HCT116 (cell line): ENCODE results near the gene ZNF292. TPM values are rescaled to one million over a fixed set of nuclear protein-coding genes. Genes with fewer than 3 reads are reported as not detected.

Experiments
- ATAC-seq: fragments of 200-7000 bp; cut with Tn5 transposase; 2 replicates; pipeline ENCODE4 v1.9.1; 2020; ENCODE audit warnings: mild to moderate bottlenecking, moderate library complexity
- BruUV-seq: library from RNA; stranded (reverse); fragments of 400-500 nt; replicated peaks from 2 replicates; lab custom pipeline; 2021; lab: Mats Ljungman, UMichigan
- CTCF ChIA-PET: fragments of 300-600 bp; sonication (Branson Sonifier 250); formaldehyde crosslinking; loops from one replicate; lab custom pipeline; 2021; ENCODE audit warnings: antibody characterized with exemption; lab: Charles Lee
- POLR2A ChIA-PET: fragments of 300-600, 350-600 bp; sonication (Branson Sonifier 250); formaldehyde crosslinking; loops from one replicate; lab custom pipeline; 2021; ENCODE audit warnings: antibody characterized with exemption; lab: Charles Lee
- RAD21 ChIA-PET, 2 experiments: fragments of 300-600 bp; sonication (Branson Sonifier 250); formaldehyde crosslinking; loops; one replicate each; lab custom pipeline; 2023; ENCODE audit warnings: low total read pairs in 2 of 2; ENCODE audit not compliant: uncharacterized antibody in 2 of 2, unreplicated experiment in 2 of 2, low non-redundant PET in 1 of 2; lab: Charles Lee
- DNase-seq: peaks from one replicate; pipeline ENCODE4 v3.0.0-alpha.2; 2010; ENCODE audit warnings: low read depth, low spot score
- H2AFZ ChIP-seq: fragments of 200-600 bp; shearing (Covaris generic), sonication (generic); 2 replicates; pipeline ENCODE4 v1.6.1; 2017; ENCODE audit warnings: low read depth, mixed run types, mixed read lengths, antibody characterized with exemption, low read length; ENCODE audit not compliant: poor library complexity, severe bottlenecking
- H3K27ac ChIP-seq: 2 replicates; pipeline ENCODE4 v1.5.1; 2012; ENCODE audit warnings: low read depth, low read length
- H3K27me3 ChIP-seq: fragments of 200-600 bp; sonication (generic); 2 replicates; pipeline ENCODE4 v1.6.1; 2016; ENCODE audit warnings: mixed run types, low read length, mixed read lengths; ENCODE audit not compliant: insufficient read depth
- H3K36me3 ChIP-seq, 2 experiments: fragments of 200-500 bp in 1 of 2; fragments of 200-600 bp in 1 of 2; sonication (Bioruptor generic) in 1 of 2; sonication (generic) in 1 of 2; 2 replicates each; pipeline versions ENCODE4 v1.5.1 to v1.6.1; 2014 to 2016; ENCODE audit warnings: low read length in 2 of 2, inconsistent platforms in 1 of 2, mixed read lengths in 1 of 2, mixed run types in 1 of 2; ENCODE audit not compliant: insufficient read depth in 2 of 2, control insufficient read depth in 1 of 2
- H3K4me1 ChIP-seq, 2 experiments: fragments of 200-600 bp in 1 of 2; sonication (generic) in 1 of 2; 2 replicates each; pipeline versions ENCODE4 v1.5.1 to v1.6.1; 2012 to 2017; ENCODE audit warnings: low read length in 2 of 2, inconsistent platforms in 1 of 2, mild to moderate bottlenecking in 1 of 2, mixed read lengths in 1 of 2, mixed run types in 1 of 2, moderate library complexity in 1 of 2; ENCODE audit not compliant: insufficient read depth in 2 of 2, control insufficient read depth in 1 of 2
- H3K4me2 ChIP-seq: fragments of 200-600 bp; sonication (generic); 2 replicates; pipeline ENCODE4 v1.6.1; 2017; ENCODE audit warnings: mixed run types, low read length, mixed read lengths
- H3K4me3 ChIP-seq, 2 experiments: fragments of 200-600 bp in 1 of 2; sonication (generic) in 1 of 2; replicated peaks in 1 of 2; 2 replicates each; pipeline ENCODE4 v1.5.1; 2011 to 2016; ENCODE audit warnings: low read length in 2 of 2, control low read depth in 1 of 2, low read depth in 1 of 2, mild to moderate bottlenecking in 1 of 2, mixed read lengths in 1 of 2, mixed run types in 1 of 2
- H3K79me2 ChIP-seq: fragments of 200-600 bp; sonication (generic); 2 replicates; pipeline ENCODE4 v1.6.1; 2017; ENCODE audit warnings: mild to moderate bottlenecking, mixed run types, low read length, moderate library complexity, mixed read lengths; ENCODE audit not compliant: insufficient read depth
- H3K9ac ChIP-seq: fragments of 200-600 bp; sonication (generic); 2 replicates; pipeline ENCODE4 v1.6.1; 2016; ENCODE audit warnings: low read length, mixed read lengths
- H3K9me2 ChIP-seq: fragments of 200-600 bp; sonication (generic), shearing (Covaris generic); 2 replicates; pipeline ENCODE4 v1.6.1; 2017; ENCODE audit warnings: mixed run types, mild to moderate bottlenecking, moderate library complexity; ENCODE audit not compliant: insufficient read depth
- H3K9me3 ChIP-seq, 2 experiments: fragments of 200-500 bp in 1 of 2; fragments of 200-600 bp in 1 of 2; sonication (Bioruptor generic) in 1 of 2; sonication (generic) in 1 of 2; 2 replicates each; pipeline ENCODE4 v1.6.1; 2014 to 2017; ENCODE audit warnings: low read length in 2 of 2, mixed read lengths in 2 of 2, inconsistent platforms in 1 of 2, low read depth in 1 of 2, mild to moderate bottlenecking in 1 of 2, mixed run types in 1 of 2, moderate library complexity in 1 of 2; ENCODE audit not compliant: control insufficient read depth in 1 of 2, insufficient read depth in 1 of 2
- H4K20me1 ChIP-seq: fragments of 200-600 bp; sonication (generic), shearing (Covaris generic); 2 replicates; pipeline ENCODE4 v1.6.1; 2017; ENCODE audit warnings: mixed run types, mild to moderate bottlenecking, moderate library complexity; ENCODE audit not compliant: insufficient read depth
- ATF3 ChIP-seq: IDR thresholded peaks from 2 replicates; pipeline ENCODE4 v1.6.1; 2012
- CBX3 ChIP-seq: IDR thresholded peaks from 2 replicates; pipeline ENCODE4 v1.6.1; 2012; ENCODE audit warnings: low read depth
- EGR1 ChIP-seq: IDR thresholded peaks from 2 replicates; pipeline ENCODE4 v1.6.1; 2012; ENCODE audit warnings: low read depth
- ELF1 ChIP-seq: IDR thresholded peaks from 2 replicates; pipeline ENCODE4 v1.6.1; 2012; ENCODE audit warnings: low read depth, borderline replicate concordance
- EZH2 ChIP-seq: fragments of 200-600 bp; sonication (generic); IDR thresholded peaks from 2 replicates; pipeline ENCODE4 v1.6.1; 2017; ENCODE audit warnings: antibody characterized with exemption, mixed run types
- FOSL1 ChIP-seq: IDR thresholded peaks from 2 replicates; pipeline ENCODE4 v1.6.1; 2012; ENCODE audit warnings: low read depth
- JUND ChIP-seq: IDR thresholded peaks from 2 replicates; pipeline ENCODE4 v1.6.1; 2012
- POLR2A ChIP-seq: IDR thresholded peaks from 2 replicates; pipeline ENCODE4 v1.7.0; 2011; ENCODE audit warnings: borderline replicate concordance; ENCODE audit not compliant: insufficient read depth, insufficient read length; ENCODE audit errors: extremely low read depth
- POLR2AphosphoS5 ChIP-seq: IDR thresholded peaks from 2 replicates; pipeline ENCODE4 v1.6.1; 2011; ENCODE audit warnings: mild to moderate bottlenecking, low read depth, low read length, moderate library complexity
- RAD21 ChIP-seq: IDR thresholded peaks from 2 replicates; pipeline ENCODE4 v1.6.1; 2012; ENCODE audit warnings: low read depth, mild to moderate bottlenecking
- SIN3A ChIP-seq: IDR thresholded peaks from 2 replicates; pipeline ENCODE4 v1.6.1; 2012; ENCODE audit warnings: low read depth
- SP1 ChIP-seq: IDR thresholded peaks from 2 replicates; pipeline ENCODE4 v1.6.1; 2012; ENCODE audit warnings: low read depth
- ZFX ChIP-seq: fragments of 450-650 bp; IDR thresholded peaks from 2 replicates; pipeline ENCODE4 v1.6.1; 2017
- ZNF274 ChIP-seq: fragments of 200-500 bp; sonication (Bioruptor generic); IDR thresholded peaks from 2 replicates; pipeline ENCODE4 v1.6.1; 2014; ENCODE audit warnings: mild to moderate bottlenecking, low read depth, low read length, inconsistent platforms
- intact Hi-C: fragments of 100-400 bp; cut with micrococcal nuclease; formaldehyde crosslinking; loops from 2 replicates; pipeline ENCODE4 v1.10.0; 2022
- total RNA-seq: library from RNA; stranded (reverse); gene quantifications from one replicate; pipeline ENCODE4 v1.2.1, GENCODE V29; 2021; ENCODE audit not compliant: unreplicated experiment
- TF ChIP-seq, protein P1 (sequence below): IDR thresholded peaks from 2 replicates; pipeline ENCODE4 v1.6.1; 2011; ENCODE audit warnings: mild to moderate bottlenecking, low read length, moderate library complexity; ENCODE audit not compliant: insufficient replicate concordance; ENCODE audit errors: extremely low read depth
- TF ChIP-seq, protein P2 (sequence below): IDR thresholded peaks from 2 replicates; pipeline ENCODE4 v1.6.1; 2012; ENCODE audit warnings: low read depth

Gene ZNF292
- total RNA-seq, 1 experiment from 2014 or later, result 35.3 TPM

DNA sequence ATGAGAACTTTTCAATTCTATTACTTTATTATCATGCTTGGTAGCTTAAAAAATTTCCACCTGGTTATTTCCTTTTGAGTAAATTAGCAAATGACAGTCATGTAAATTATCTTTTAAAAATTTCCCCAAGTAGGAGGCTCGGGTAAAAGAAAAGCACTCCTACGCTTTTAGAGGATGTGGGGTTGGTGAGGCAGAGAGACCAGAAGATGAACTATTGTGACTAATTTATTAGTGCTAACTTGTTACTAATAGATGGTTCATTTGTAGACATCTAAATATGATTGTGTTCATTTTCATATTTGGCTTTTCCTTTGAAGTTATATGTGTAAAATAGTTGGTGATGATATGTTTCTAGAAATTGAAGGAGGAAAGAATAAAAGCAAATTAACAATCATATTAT, 27.0 kb downstream of the ZNF292 start:
- Histone ChIP-seq H3K4me3 (no peak overlapping the region), H3K9ac (no peak overlapping the region), H4K20me1 (peaks cover 3% of the 10 kb centered on the region; the same call in 1 of the 2 replicates), H2AFZ (no peak overlapping the region), H3K9me3 (no peaks in the 10 kb centered on the region), H3K36me3 (no peaks in the 10 kb centered on the region), H3K9me2 (no peaks in the 10 kb centered on the region), H3K27me3 (no peaks in the 10 kb centered on the region), H3K4me2 (no peak overlapping the region), H3K4me1 (no peaks in the 10 kb centered on the region), H3K79me2 (peaks cover 96% of the 10 kb centered on the region), H3K27ac (no peak overlapping the region)
- RAD21 ChIA-PET, result no interaction called here
- intact Hi-C loops, result no loop called here
- ATAC-seq (no peak), DNase-seq (no peak)
- no TSS peak for BruUV-seq
- no peak for TF ChIP-seq POLR2A
- TF ChIP-seq ATF3, result no peak
- TF ChIP-seq POLR2AphosphoS5, result no peak
- no peak for TF ChIP-seq JUND
- TF ChIP-seq, protein P1, sequence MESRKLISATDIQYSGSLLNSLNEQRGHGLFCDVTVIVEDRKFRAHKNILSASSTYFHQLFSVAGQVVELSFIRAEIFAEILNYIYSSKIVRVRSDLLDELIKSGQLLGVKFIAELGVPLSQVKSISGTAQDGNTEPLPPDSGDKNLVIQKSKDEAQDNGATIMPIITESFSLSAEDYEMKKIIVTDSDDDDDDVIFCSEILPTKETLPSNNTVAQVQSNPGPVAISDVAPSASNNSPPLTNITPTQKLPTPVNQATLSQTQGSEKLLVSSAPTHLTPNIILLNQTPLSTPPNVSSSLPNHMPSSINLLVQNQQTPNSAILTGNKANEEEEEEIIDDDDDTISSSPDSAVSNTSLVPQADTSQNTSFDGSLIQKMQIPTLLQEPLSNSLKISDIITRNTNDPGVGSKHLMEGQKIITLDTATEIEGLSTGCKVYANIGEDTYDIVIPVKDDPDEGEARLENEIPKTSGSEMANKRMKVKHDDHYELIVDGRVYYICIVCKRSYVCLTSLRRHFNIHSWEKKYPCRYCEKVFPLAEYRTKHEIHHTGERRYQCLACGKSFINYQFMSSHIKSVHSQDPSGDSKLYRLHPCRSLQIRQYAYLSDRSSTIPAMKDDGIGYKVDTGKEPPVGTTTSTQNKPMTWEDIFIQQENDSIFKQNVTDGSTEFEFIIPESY, result no peak
- TF ChIP-seq FOSL1, result no peak
- POLR2A ChIA-PET, result no interaction called here
- CTCF ChIA-PET, result no interaction called here

DNA sequence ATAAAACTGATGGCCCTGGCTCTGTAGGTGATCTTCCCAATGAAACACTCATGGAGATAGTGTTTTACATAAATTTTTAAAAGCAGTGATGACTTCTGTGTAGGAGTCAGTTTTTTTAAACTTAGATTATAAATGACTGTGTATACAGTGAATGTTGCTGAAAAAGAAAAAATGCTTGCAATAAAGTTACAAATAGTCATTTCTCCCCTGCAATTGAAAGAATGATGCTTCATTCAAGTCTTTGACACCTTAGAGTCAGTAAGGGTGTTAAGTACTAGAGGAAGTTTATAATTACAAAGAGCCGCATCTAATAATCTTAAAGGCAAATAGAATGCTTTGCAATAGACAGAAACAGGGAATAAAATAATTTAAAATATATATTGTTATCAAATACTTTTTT, 27.6 kb downstream of the ZNF292 start:
- Histone ChIP-seq H3K9ac (no peak overlapping the region), H3K79me2 (peaks cover 96% of the 10 kb centered on the region), H3K9me3 (no peaks in the 10 kb centered on the region), H3K9me2 (no peaks in the 10 kb centered on the region), H2AFZ (no peak overlapping the region), H3K27ac (no peak overlapping the region), H3K4me2 (no peak overlapping the region), H3K4me3 (no peak overlapping the region), H3K4me1 (no peaks in the 10 kb centered on the region), H3K27me3 (no peaks in the 10 kb centered on the region), H3K36me3 (no peaks in the 10 kb centered on the region), H4K20me1 (peaks cover 6% of the 10 kb centered on the region; the same call in 1 of the 2 replicates)
- TF ChIP-seq, protein P2, sequence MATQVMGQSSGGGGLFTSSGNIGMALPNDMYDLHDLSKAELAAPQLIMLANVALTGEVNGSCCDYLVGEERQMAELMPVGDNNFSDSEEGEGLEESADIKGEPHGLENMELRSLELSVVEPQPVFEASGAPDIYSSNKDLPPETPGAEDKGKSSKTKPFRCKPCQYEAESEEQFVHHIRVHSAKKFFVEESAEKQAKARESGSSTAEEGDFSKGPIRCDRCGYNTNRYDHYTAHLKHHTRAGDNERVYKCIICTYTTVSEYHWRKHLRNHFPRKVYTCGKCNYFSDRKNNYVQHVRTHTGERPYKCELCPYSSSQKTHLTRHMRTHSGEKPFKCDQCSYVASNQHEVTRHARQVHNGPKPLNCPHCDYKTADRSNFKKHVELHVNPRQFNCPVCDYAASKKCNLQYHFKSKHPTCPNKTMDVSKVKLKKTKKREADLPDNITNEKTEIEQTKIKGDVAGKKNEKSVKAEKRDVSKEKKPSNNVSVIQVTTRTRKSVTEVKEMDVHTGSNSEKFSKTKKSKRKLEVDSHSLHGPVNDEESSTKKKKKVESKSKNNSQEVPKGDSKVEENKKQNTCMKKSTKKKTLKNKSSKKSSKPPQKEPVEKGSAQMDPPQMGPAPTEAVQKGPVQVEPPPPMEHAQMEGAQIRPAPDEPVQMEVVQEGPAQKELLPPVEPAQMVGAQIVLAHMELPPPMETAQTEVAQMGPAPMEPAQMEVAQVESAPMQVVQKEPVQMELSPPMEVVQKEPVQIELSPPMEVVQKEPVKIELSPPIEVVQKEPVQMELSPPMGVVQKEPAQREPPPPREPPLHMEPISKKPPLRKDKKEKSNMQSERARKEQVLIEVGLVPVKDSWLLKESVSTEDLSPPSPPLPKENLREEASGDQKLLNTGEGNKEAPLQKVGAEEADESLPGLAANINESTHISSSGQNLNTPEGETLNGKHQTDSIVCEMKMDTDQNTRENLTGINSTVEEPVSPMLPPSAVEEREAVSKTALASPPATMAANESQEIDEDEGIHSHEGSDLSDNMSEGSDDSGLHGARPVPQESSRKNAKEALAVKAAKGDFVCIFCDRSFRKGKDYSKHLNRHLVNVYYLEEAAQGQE, result no peak
- TF ChIP-seq RAD21 (no peak), CBX3 (no peak), POLR2A (no peak), ELF1 (no peak), ZFX (no peak), EZH2 (no peak), SP1 (no peak), ATF3 (no peak), ZNF274 (no peak), FOSL1 (no peak), SIN3A (no peak), EGR1 (no peak)
- ChIA-PET CTCF (no interaction called here), POLR2A (no interaction called here), RAD21 (no interaction called here)
- intact Hi-C loops, result no loop called here
- no peak for DNase-seq
- no TSS peak for BruUV-seq
- no peak for ATAC-seq
